Activated CD8-positive, alpha-beta memory T cell treated with anti-CD3 and anti-CD28 coated beads, Interleukin-2, amount 50 U/mL, for 1 hour (primary cell): ENCODE measurements around the gene LMCD1.

ENCODE experiments used
- DNase-seq: peaks from one replicate; pipeline ENCODE4 v3.0.0-alpha.2; 2020; ENCODE audit errors: extremely low read depth

LMCD1 gene

GRCh38 chr3:8505621-8506020, 4.0 kb downstream of the LMCD1 start:
- DNase-seq: no peak

- DNase-seq: no peak
Observed at GRCh38 chr3:8506571-8507061, 5.0 kb downstream of the LMCD1 start.

GRCh38 chr3:8507496-8507895, 5.9 kb downstream of the LMCD1 start:
- no peak for DNase-seq

- no peak for DNase-seq
Observed at GRCh38 chr3:8509961-8510360, 8.3 kb downstream of the LMCD1 start.

- DNase-seq: no peak
Observed at GRCh38 chr3:8512234-8512633, 10.6 kb downstream of the LMCD1 start.

- DNase-seq: no peak
Observed at GRCh38 chr3:8516047-8516661, 14.5 kb downstream of the LMCD1 start.

- DNase-seq: no peak
Observed at GRCh38 chr3:8516783-8517182, 15.2 kb downstream of the LMCD1 start.

GRCh38 chr3:8517487-8517886, 15.9 kb downstream of the LMCD1 start:
- no peak for DNase-seq

- DNase-seq: no peak
Observed at GRCh38 chr3:8518138-8518537, 16.5 kb downstream of the LMCD1 start.

GRCh38 chr3:8519156-8519555, 17.5 kb downstream of the LMCD1 start:
- no peak for DNase-seq

GRCh38 chr3:8519774-8520448, 18.3 kb downstream of the LMCD1 start:
- no peak for DNase-seq

GRCh38 chr3:8520816-8521403, 19.3 kb downstream of the LMCD1 start:
- DNase-seq: no peak

- DNase-seq: no peak
Observed at GRCh38 chr3:8523041-8523440, 21.4 kb downstream of the LMCD1 start.

- DNase-seq: no peak
Observed at GRCh38 chr3:8524249-8524648, 22.6 kb downstream of the LMCD1 start.

GRCh38 chr3:8524656-8525399, 23.2 kb downstream of the LMCD1 start:
- DNase-seq: no peak

GRCh38 chr3:8525893-8526292, 24.3 kb downstream of the LMCD1 start:
- DNase-seq: no peak

- DNase-seq: no peak
Observed at GRCh38 chr3:8529181-8529637, 27.6 kb downstream of the LMCD1 start.

GRCh38 chr3:8529738-8530525, 28.3 kb downstream of the LMCD1 start:
- DNase-seq: no peak

GRCh38 chr3:8530581-8530980, 29.0 kb downstream of the LMCD1 start:
- no peak for DNase-seq

GRCh38 chr3:8532251-8532871, 30.7 kb downstream of the LMCD1 start:
- no peak for DNase-seq
